Adrenal gland (tissue), 5 donors: ENCODE results near the gene GRN.

Source experiments
- CTCF ChIP-seq, 6 experiments: fragments of 450-650 bp in 4 of 6; fragments of 200-600 bp in 2 of 6; sonication (generic) in 1 of 6; IDR thresholded peaks; 1 replicate in 5 of 6; 2 replicates in 1 of 6; pipeline versions ENCODE4 v1.5.1 to v1.8.0; 2016 to 2021; ENCODE audit warnings: antibody characterized with exemption in 6 of 6, mild to moderate bottlenecking in 2 of 6, moderate library complexity in 1 of 6
- POLR2A ChIP-seq, 2 donors: fragments of 450-650 bp; IDR thresholded peaks; one replicate each; pipeline ENCODE4 v1.6.1; 2017; ENCODE audit warnings: antibody characterized with exemption in 2 of 2, mild to moderate bottlenecking in 2 of 2, moderate library complexity in 1 of 2
- donor health status: DM: no; HTN: no; CAD: no.

GRCh38 chr17:44381810-44382305 lies 36.8 kb downstream of the GRN start:
- TF ChIP-seq CTCF (IDR thresholded peaks at IDR 0.05): no peak
- TF ChIP-seq POLR2A (IDR thresholded peaks at IDR 0.05): no peak
